Hepatocyte (in vitro differentiated cells): ENCODE results near the gene WNT3A.

ENCODE experiments used
- EZH2 ChIP-seq: fragments of 200-600 bp; sonication (generic); IDR thresholded peaks from 2 replicates; pipeline ENCODE4 v1.6.1; 2016; ENCODE audit warnings: antibody characterized with exemption, mild to moderate bottlenecking, borderline replicate concordance
- TF ChIP-seq, protein P1 (sequence below): fragments of 200-600 bp; sonication (generic); IDR thresholded peaks from 2 replicates; pipeline ENCODE4 v1.5.1; 2016; ENCODE audit warnings: antibody characterized with exemption, mild to moderate bottlenecking; ENCODE audit not compliant: poor library complexity

DNA sequence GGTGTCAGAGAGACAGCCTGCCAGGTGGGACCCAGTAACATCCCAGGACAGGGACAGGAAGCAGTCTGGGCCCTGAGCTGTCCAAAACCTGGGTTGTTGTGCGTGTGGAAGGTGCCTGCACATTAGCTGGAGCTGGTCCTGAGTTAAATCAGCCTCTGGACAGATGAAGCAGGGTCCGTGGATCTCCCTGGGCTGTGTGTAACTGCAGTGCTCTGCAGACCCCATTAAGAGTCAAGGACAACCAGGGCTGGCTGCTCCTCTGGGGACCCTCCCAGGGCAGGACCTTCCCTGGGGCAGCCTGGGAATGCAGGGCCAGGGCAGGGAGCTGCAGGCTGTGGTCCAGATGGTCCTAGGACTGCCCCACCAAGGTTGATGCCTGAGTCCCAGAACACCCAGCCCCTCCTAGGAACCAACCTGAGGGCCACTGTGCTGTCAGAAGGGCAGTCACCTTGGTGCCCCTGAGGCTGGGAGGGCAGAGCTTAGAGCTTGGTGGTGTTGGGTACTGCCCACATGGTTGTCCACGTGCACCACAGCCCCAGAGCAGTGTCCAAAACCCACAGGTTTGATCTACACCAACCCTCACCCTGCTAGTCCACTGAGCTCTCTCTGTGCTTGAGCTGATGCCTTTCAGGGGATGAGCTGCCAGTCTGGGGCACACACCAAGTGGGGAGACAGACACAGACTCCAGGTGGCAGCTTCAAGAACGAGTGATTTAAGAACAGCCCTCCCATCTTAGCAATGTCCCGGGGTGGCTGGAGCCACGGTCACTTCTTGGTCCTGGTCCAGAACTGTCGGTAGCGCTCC is 99.4 kb downstream of the WNT3A start:
- TF ChIP-seq EZH2: no peak
- TF ChIP-seq, protein P1, sequence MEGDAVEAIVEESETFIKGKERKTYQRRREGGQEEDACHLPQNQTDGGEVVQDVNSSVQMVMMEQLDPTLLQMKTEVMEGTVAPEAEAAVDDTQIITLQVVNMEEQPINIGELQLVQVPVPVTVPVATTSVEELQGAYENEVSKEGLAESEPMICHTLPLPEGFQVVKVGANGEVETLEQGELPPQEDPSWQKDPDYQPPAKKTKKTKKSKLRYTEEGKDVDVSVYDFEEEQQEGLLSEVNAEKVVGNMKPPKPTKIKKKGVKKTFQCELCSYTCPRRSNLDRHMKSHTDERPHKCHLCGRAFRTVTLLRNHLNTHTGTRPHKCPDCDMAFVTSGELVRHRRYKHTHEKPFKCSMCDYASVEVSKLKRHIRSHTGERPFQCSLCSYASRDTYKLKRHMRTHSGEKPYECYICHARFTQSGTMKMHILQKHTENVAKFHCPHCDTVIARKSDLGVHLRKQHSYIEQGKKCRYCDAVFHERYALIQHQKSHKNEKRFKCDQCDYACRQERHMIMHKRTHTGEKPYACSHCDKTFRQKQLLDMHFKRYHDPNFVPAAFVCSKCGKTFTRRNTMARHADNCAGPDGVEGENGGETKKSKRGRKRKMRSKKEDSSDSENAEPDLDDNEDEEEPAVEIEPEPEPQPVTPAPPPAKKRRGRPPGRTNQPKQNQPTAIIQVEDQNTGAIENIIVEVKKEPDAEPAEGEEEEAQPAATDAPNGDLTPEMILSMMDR: no peak
